RWPE2 (cell line): ENCODE results near the gene KCNK3.

ENCODE experiments used
- ATAC-seq: fragments of 200-7000 bp; cut with Tn5 transposase; 3 replicates; pipeline ENCODE4 v1.9.1; 2021; ENCODE audit warnings: low read depth
- DNase-seq: peaks from one replicate; pipeline ENCODE4 v3.0.0-alpha.2; 2020; ENCODE audit warnings: low spot score
- H3K27ac ChIP-seq: fragments of 450-650 bp; 2 replicates; pipeline ENCODE4 v1.5.1; 2017; ENCODE audit warnings: mild to moderate bottlenecking; ENCODE audit not compliant: poor library complexity, severe bottlenecking
- H3K27me3 ChIP-seq: fragments of 250-450 bp; sonication (Bioruptor Pico); 2 replicates; pipeline ENCODE4 v1.5.1; 2021; ENCODE audit warnings: mild to moderate bottlenecking, moderate library complexity; ENCODE audit not compliant: insufficient read depth, poor library complexity, severe bottlenecking
- H3K36me3 ChIP-seq: fragments of 250-450 bp; sonication (Bioruptor Pico); 2 replicates; pipeline ENCODE4 v1.5.1; 2020; ENCODE audit warnings: low read depth, mild to moderate bottlenecking, moderate library complexity
- H3K4me1 ChIP-seq: fragments of 250-450 bp; sonication (Bioruptor Pico); 2 replicates; pipeline ENCODE4 v1.5.1; 2021; ENCODE audit warnings: mild to moderate bottlenecking, moderate library complexity; ENCODE audit not compliant: insufficient read depth, poor library complexity, severe bottlenecking
- H3K4me3 ChIP-seq: fragments of 250-450 bp; sonication (Bioruptor Pico); 2 replicates; pipeline ENCODE4 v1.5.1; 2021; ENCODE audit warnings: mild to moderate bottlenecking, moderate library complexity; ENCODE audit not compliant: severe bottlenecking
- H3K9me3 ChIP-seq: fragments of 250-450 bp; sonication (Bioruptor Pico); 2 replicates; pipeline ENCODE4 v1.5.1; 2021; ENCODE audit warnings: mild to moderate bottlenecking, moderate library complexity; ENCODE audit not compliant: severe bottlenecking
- CTCF ChIP-seq: fragments of 450-650 bp; IDR thresholded peaks from one replicate; pipeline ENCODE4 v1.5.1; 2017; ENCODE audit warnings: mild to moderate bottlenecking, moderate library complexity; ENCODE audit not compliant: poor library complexity, severe bottlenecking

KCNK3 gene

GRCh38 chr2:26778098-26778497 lies 85.6 kb downstream of the KCNK3 start:
- Histone ChIP-seq H3K27me3 (no peaks in the 10 kb centered on the region), H3K4me3 (no peak overlapping the region), H3K9me3 (no peaks in the 10 kb centered on the region), H3K4me1 (no peaks in the 10 kb centered on the region), H3K36me3 (peaks cover 58% of the 10 kb centered on the region), H3K27ac (no peak overlapping the region)
- DNase-seq (no peak), ATAC-seq (no peak)
- no peak for TF ChIP-seq CTCF

- Histone ChIP-seq H3K4me3 (no peak overlapping the region), H3K4me1 (no peaks in the 10 kb centered on the region), H3K36me3 (peaks cover 58% of the 10 kb centered on the region), H3K27me3 (no peaks in the 10 kb centered on the region), H3K9me3 (no peaks in the 10 kb centered on the region), H3K27ac (no peak overlapping the region)
- no peak for TF ChIP-seq CTCF
- DNase-seq = no peak
- ATAC-seq = no peak
Measured at GRCh38 chr2:26778507-26778906, 86.0 kb downstream of the KCNK3 start.

GRCh38 chr2:26780203-26780760 lies 87.8 kb downstream of the KCNK3 start:
- DNase-seq = no peak
- peaks cover 41% of the 10 kb centered on the region for H3K36me3 ChIP-seq
- ATAC-seq = no peak

More at GRCh38 chr2:26780203-26780760, 87.8 kb downstream of the KCNK3 start:
- Histone ChIP-seq H3K27ac (no peak overlapping the region), H3K27me3 (no peaks in the 10 kb centered on the region), H3K9me3 (no peaks in the 10 kb centered on the region), H3K4me3 (no peak overlapping the region), H3K4me1 (peaks cover 4% of the 10 kb centered on the region)
- TF ChIP-seq CTCF = no peak
